Neural progenitor cell (in vitro differentiated cells): ENCODE results near the gene PEX7. TPM values are rescaled to one million over a fixed set of nuclear protein-coding genes. Genes with fewer than 3 reads are reported as not detected.

Source experiments
- DNase-seq: peaks from one replicate; pipeline ENCODE4 v3.0.0-alpha.2; 2016; ENCODE audit warnings: low spot score
- H2AFZ ChIP-seq: fragments of 200-600 bp; sonication (generic); replicated peaks from 2 replicates; pipeline ENCODE4 v1.6.1; 2016; ENCODE audit warnings: antibody characterized with exemption
- H3F3A ChIP-seq: fragments of 200-600 bp; sonication (generic); 2 replicates; pipeline ENCODE4 v1.6.1; 2016; ENCODE audit warnings: antibody characterized with exemption, low read depth
- H3K27ac ChIP-seq: fragments of 200-600 bp; sonication (generic); 2 replicates; pipeline ENCODE4 v1.5.1; 2016; ENCODE audit warnings: mild to moderate bottlenecking
- H3K27me3 ChIP-seq: fragments of 200-600 bp; sonication (generic); 2 replicates; pipeline ENCODE4 v1.6.1; 2016; ENCODE audit warnings: mild to moderate bottlenecking, moderate library complexity
- H3K36me3 ChIP-seq: fragments of 200-600 bp; sonication (generic); 2 replicates; pipeline ENCODE4 v1.5.1; 2016
- H3K4me1 ChIP-seq: fragments of 200-600 bp; sonication (generic); 2 replicates; pipeline ENCODE4 v1.6.1; 2016; ENCODE audit warnings: mixed run types
- H3K4me2 ChIP-seq: fragments of 200-600 bp; sonication (generic); 2 replicates; pipeline ENCODE4 v1.6.1; 2016
- H3K4me3 ChIP-seq: fragments of 200-600 bp; sonication (generic); 2 replicates; pipeline ENCODE4 v1.5.1; 2016
- H3K79me2 ChIP-seq: fragments of 200-600 bp; sonication (generic); 2 replicates; pipeline ENCODE4 v1.6.1; 2016; ENCODE audit warnings: low read depth
- H3K9ac ChIP-seq: fragments of 200-600 bp; sonication (generic); 2 replicates; pipeline ENCODE4 v1.6.1; 2016
- H3K9me3 ChIP-seq: fragments of 200-600 bp; sonication (generic); 2 replicates; pipeline ENCODE4 v1.5.1; 2016; ENCODE audit warnings: low read depth
- H4K20me1 ChIP-seq: fragments of 200-600 bp; sonication (generic); 2 replicates; pipeline ENCODE4 v1.6.1; 2016; ENCODE audit warnings: low read depth
- H3K27ac Mint-ChIP-seq: 3 replicates; pipeline ENCODE4 v1.8.0; 2021; ENCODE audit warnings: mixed read lengths
- H3K27me3 Mint-ChIP-seq: 2 replicates; pipeline ENCODE4 v1.8.0; 2022; ENCODE audit warnings: low read depth, mild to moderate bottlenecking, inconsistent platforms, moderate library complexity, mixed read lengths; ENCODE audit not compliant: insufficient read depth
- H3K36me3 Mint-ChIP-seq: 3 replicates; pipeline ENCODE4 v1.8.0; 2021; ENCODE audit warnings: mixed read lengths
- H3K4me1 Mint-ChIP-seq: 3 replicates; pipeline ENCODE4 v1.8.0; 2021; ENCODE audit warnings: mixed read lengths
- H3K4me3 Mint-ChIP-seq: 3 replicates; pipeline ENCODE4 v1.8.0; 2021; ENCODE audit warnings: mild to moderate bottlenecking, moderate library complexity, mixed read lengths
- H3K9me3 Mint-ChIP-seq: 3 replicates; pipeline ENCODE4 v1.8.0; 2020; ENCODE audit warnings: mixed read lengths
- CTCF ChIP-seq: fragments of 200-600 bp; sonication (generic); IDR thresholded peaks from 2 replicates; pipeline ENCODE4 v1.5.1; 2017; ENCODE audit warnings: antibody characterized with exemption, mild to moderate bottlenecking
- EZH2 ChIP-seq: fragments of 200-600 bp; sonication (generic); IDR thresholded peaks from 2 replicates; pipeline ENCODE4 v1.6.1; 2017; ENCODE audit warnings: antibody characterized with exemption, mild to moderate bottlenecking, moderate library complexity
- EZH2phosphoT487 ChIP-seq: fragments of 200-600 bp; sonication (generic); IDR thresholded peaks from 2 replicates; pipeline ENCODE4 v1.6.1; 2017; ENCODE audit warnings: antibody characterized with exemption
- small RNA-seq: library from RNA; depleted of rRNA; stranded (forward); fragments of <200 nt; gene quantifications from one replicate; pipeline ENCODE3, GENCODE V24; 2015
- total RNA-seq: library from RNA; depleted of rRNA; stranded (reverse); fragments of >200 nt; gene quantifications from 2 replicates; pipeline ENCODE4 v1.2.3, GENCODE V29; 2015; ENCODE audit warnings: low replicate concordance

The PEX7 gene
- total RNA-seq, 1 donor from 2014 or later = 16.9 TPM

DNA sequence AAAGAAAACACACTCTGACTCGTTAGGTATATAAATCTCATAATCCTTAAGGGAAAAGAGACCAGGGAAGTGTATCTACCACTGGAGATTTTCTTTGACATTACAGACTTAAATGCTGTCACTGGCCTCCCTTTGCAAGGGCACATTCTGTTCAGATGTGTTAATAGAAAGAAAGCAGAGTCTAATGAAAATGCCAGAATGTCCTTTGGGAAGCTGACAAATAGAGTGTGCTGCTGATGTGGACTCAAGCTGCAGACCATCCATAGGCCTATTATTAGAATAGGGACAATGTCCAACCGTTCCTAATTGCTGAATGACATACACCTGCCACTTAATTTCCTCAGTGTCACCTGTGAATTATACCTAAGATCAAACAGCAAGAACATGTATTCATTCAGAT, 140.9 kb downstream of the PEX7 start:
- H3K79me2 ChIP-seq = no peaks in the 10 kb centered on the region
- no peaks in the 10 kb centered on the region for H3F3A ChIP-seq
- no peaks in the 10 kb centered on the region for H3K27me3 ChIP-seq
- no peaks in the 10 kb centered on the region for H4K20me1 ChIP-seq
- Mint-ChIP-seq H3K27me3 (no peaks in the 10 kb centered on the region), H3K27ac (no peak overlapping the region), H3K36me3 (no peaks in the 10 kb centered on the region), H3K4me3 (no peak overlapping the region), H3K9me3 (no peaks in the 10 kb centered on the region), H3K4me1 (peaks cover 21% of the 10 kb centered on the region)
- no peak overlapping the region for H3K4me2 ChIP-seq
- peaks cover 3% of the 10 kb centered on the region for H3K4me1 ChIP-seq
- TF ChIP-seq EZH2 (no peak), CTCF (no peak), EZH2phosphoT487 (no peak)
- H3K9ac ChIP-seq = no peak overlapping the region
- H3K4me3 ChIP-seq = no peak overlapping the region
- no peaks in the 10 kb centered on the region for H3K9me3 ChIP-seq
- DNase-seq = no peak
- H3K27ac ChIP-seq = no peak overlapping the region
- no peaks in the 10 kb centered on the region for H3K36me3 ChIP-seq
- H2AFZ ChIP-seq = no peak overlapping the region

Small RNAs within 50 kb of the gene (small RNA-seq; reads per million reads assigned to genes)
- gene RF00019 (not detected), gene RF00443 (not detected)

Other genes with a start within 250 kb of the PEX7 start
- gene MAP3K5, start 30.1 kb upstream of the PEX7 start, total RNA-seq = 0.02 and 0.28 TPM in 2 replicates
- 0.58 TPM in 1 of 2 replicates, not detected in the other for gene SLC35D3, start 99.7 kb downstream of the PEX7 start, total RNA-seq
- gene IL20RA, start 222.4 kb downstream of the PEX7 start, total RNA-seq = not detected in 2 replicates